GM23338 (cell line): Measurements from ENCODE around the gene BAZ1B. TPM values are rescaled to one million over a fixed set of nuclear protein-coding genes. Genes with fewer than 3 reads are reported as not detected.

Source experiments
- ATAC-seq: fragments of 200-7000 bp; cut with Tn5 transposase; 3 replicates; pipeline ENCODE4 v1.9.1; 2020
- DNase-seq: peaks from one replicate; pipeline ENCODE4 v3.0.0-alpha.2; 2015; ENCODE audit warnings: low spot score
- H2AFZ ChIP-seq: fragments of 200-600 bp; sonication (generic); 2 replicates; pipeline ENCODE4 v1.8.0; 2016; ENCODE audit warnings: antibody characterized with exemption, mild to moderate bottlenecking, moderate library complexity
- H3F3A ChIP-seq: fragments of 200-600 bp; sonication (generic); replicated peaks from 2 replicates; pipeline ENCODE4 v1.8.0; 2017; ENCODE audit warnings: antibody characterized with exemption, mixed run types, low read depth
- H3K27ac ChIP-seq: fragments of 200-600 bp; sonication (generic); 2 replicates; pipeline ENCODE4 v1.6.1; 2016; ENCODE audit warnings: low read depth
- H3K27me3 ChIP-seq: fragments of 200-600 bp; sonication (generic); 2 replicates; pipeline ENCODE4 v1.8.0; 2016; ENCODE audit warnings: mild to moderate bottlenecking, mixed run types, moderate library complexity; ENCODE audit not compliant: insufficient read depth
- H3K36me3 ChIP-seq: fragments of 200-600 bp; sonication (generic); 2 replicates; pipeline ENCODE4 v1.8.0; 2016; ENCODE audit warnings: mild to moderate bottlenecking; ENCODE audit not compliant: insufficient read depth
- H3K4me1 ChIP-seq: fragments of 200-600 bp; sonication (generic); 2 replicates; pipeline ENCODE4 v1.8.0; 2016; ENCODE audit warnings: mild to moderate bottlenecking, moderate library complexity; ENCODE audit not compliant: insufficient read depth
- H3K4me2 ChIP-seq: fragments of 200-600 bp; sonication (generic); 2 replicates; pipeline ENCODE4 v1.7.1; 2017; ENCODE audit warnings: mixed run types
- H3K4me3 ChIP-seq: fragments of 200-600 bp; sonication (generic); 2 replicates; pipeline ENCODE4 v1.6.1; 2016; ENCODE audit warnings: mixed run types
- H3K79me2 ChIP-seq: fragments of 200-600 bp; sonication (generic); replicated peaks from 2 replicates; pipeline ENCODE4 v1.8.0; 2017; ENCODE audit warnings: mild to moderate bottlenecking; ENCODE audit not compliant: insufficient read depth
- H3K9me2 ChIP-seq: fragments of 200-600 bp; sonication (generic); 2 replicates; pipeline ENCODE4 v1.8.0; 2017; ENCODE audit not compliant: insufficient read depth
- H4K20me1 ChIP-seq: fragments of 200-600 bp; sonication (generic); replicated peaks from 2 replicates; pipeline ENCODE4 v1.8.0; 2017; ENCODE audit warnings: mild to moderate bottlenecking; ENCODE audit not compliant: insufficient read depth
- H3K27ac Mint-ChIP-seq: 2 replicates; pipeline ENCODE4 v1.8.0; 2020; ENCODE audit warnings: inconsistent platforms, mild to moderate bottlenecking, moderate library complexity, mixed read lengths
- H3K27me3 Mint-ChIP-seq: 3 replicates; pipeline ENCODE4 v1.8.0; 2022; ENCODE audit warnings: low read depth, mild to moderate bottlenecking, moderate library complexity, mixed read lengths, inconsistent platforms; ENCODE audit not compliant: insufficient read depth, poor library complexity
- H3K36me3 Mint-ChIP-seq: 3 replicates; pipeline ENCODE4 v1.8.0; 2021; ENCODE audit warnings: low read depth, mild to moderate bottlenecking, inconsistent platforms, moderate library complexity, mixed read lengths
- H3K4me1 Mint-ChIP-seq: 3 replicates; pipeline ENCODE4 v1.8.0; 2020; ENCODE audit warnings: mild to moderate bottlenecking, inconsistent platforms, mixed read lengths
- H3K4me3 Mint-ChIP-seq: 3 replicates; pipeline ENCODE4 v1.8.0; 2021; ENCODE audit warnings: moderate library complexity, mild to moderate bottlenecking, inconsistent platforms, mixed read lengths
- H3K9me3 Mint-ChIP-seq: 3 replicates; pipeline ENCODE4 v1.8.0; 2020; ENCODE audit warnings: moderate library complexity, mild to moderate bottlenecking, inconsistent platforms, mixed read lengths
- CREB1 ChIP-seq: fragments of 250-450 bp; sonication (Bioruptor Pico); IDR thresholded peaks from 2 replicates; pipeline ENCODE4 v1.5.0; 2020; ENCODE audit warnings: low read depth, mild to moderate bottlenecking, moderate library complexity
- EZH2 ChIP-seq: fragments of 200-600 bp; sonication (generic); IDR thresholded peaks from one replicate; pipeline ENCODE4 v1.8.0; 2017; ENCODE audit warnings: antibody characterized with exemption, mild to moderate bottlenecking, low read depth; ENCODE audit not compliant: unreplicated experiment
- EZH2phosphoT487 ChIP-seq: fragments of 200-600 bp; sonication (generic); IDR thresholded peaks from one replicate; pipeline ENCODE4 v1.8.1; 2018; ENCODE audit warnings: antibody characterized with exemption; ENCODE audit not compliant: unreplicated experiment
- NANOG ChIP-seq: IDR thresholded peaks from 2 replicates; pipeline ENCODE4 v1.6.1; 2016; ENCODE audit warnings: antibody characterized with exemption, borderline replicate concordance
- POLR2AphosphoS5 ChIP-seq: IDR thresholded peaks from 2 replicates; pipeline ENCODE4 v1.6.1; 2016; ENCODE audit warnings: antibody characterized with exemption, low read depth
- ZNF331 ChIP-seq: fragments of 250-450 bp; sonication (Bioruptor Pico); IDR thresholded peaks from 2 replicates; pipeline ENCODE4 v1.5.0; 2020; ENCODE audit warnings: low read depth, mild to moderate bottlenecking, moderate library complexity
- polyA plus RNA-seq: library from polyadenylated mRNA; unstranded; fragments of >200 nt; fragmentation: Nextera tagmentation; extraction: Ambion mirVana; gene quantifications from 2 replicates; pipeline ENCODE4 v1.2.1, GENCODE V29; 2016
- total RNA-seq: library from RNA; depleted of rRNA; stranded (reverse); fragments of >200 nt; shearing (Covaris generic); gene quantifications from 2 replicates; pipeline ENCODE4 v1.2.3, GENCODE V29; 2014
- TF ChIP-seq, protein P1 (sequence below): IDR thresholded peaks from 2 replicates; pipeline ENCODE4 v1.6.1; 2016; ENCODE audit warnings: antibody characterized with exemption
- TF ChIP-seq, protein P2 (sequence below), 2 experiments: fragments of 200-600 bp in 1 of 2; sonication (generic) in 1 of 2; conservative IDR thresholded peaks; 2 replicates each; pipeline versions ENCODE4 v1.5.1 to v1.6.1; 2016 to 2017; ENCODE audit warnings: antibody characterized with exemption in 2 of 2, low read depth in 2 of 2, mild to moderate bottlenecking in 2 of 2, moderate library complexity in 1 of 2

Gene BAZ1B
- total and polyA plus RNA-seq, 2 experiments from 2014 or later, result 40.4 to 70.7 TPM

DNA sequence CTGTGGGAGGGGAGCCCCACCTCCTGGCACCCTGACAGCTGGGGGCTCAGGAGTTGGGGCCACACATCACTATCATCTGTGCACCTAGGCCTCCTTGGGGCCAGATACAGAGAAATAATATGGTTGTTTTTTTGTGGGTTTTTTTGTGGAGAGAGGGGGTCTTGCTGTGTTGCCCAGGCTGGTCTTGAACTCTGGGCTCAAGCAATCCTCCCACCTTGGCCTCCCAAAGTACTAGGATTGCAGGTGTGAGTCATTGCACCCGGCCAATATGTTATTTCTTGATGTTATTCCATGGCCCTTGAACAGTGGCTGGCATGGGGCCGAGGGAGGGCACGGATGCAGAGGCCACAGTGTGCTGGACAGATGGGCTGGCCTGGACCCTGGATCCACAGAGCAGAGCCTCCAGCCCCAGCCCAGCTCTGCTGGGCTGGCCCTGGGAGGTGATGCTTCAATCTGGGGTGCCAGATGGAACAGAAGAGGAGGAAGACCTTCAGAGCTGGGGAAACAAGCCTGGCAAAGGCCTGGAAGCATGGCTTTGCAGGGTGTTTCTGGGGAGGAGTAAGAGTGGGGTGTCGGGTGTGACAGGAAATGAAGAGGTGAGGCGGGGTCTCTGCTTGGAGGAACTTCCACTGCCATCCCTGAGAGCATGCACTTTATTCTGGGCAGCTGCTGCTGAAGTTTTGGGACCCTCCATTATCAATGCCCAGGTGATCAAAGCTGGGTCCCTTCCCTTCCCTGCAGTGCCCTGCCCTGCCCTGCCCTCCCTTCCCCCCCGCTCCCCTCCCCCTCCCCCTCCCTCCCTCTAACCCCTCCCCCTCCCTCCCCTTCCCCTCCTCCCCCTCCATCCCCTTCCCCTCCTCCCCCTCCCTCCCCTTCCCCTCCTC is 92.2 kb downstream of the BAZ1B start (continued):
- no peak for TF ChIP-seq EZH2
- TF ChIP-seq CREB1 (CRISPR knock-in tag), result no peak
- TF ChIP-seq EZH2phosphoT487, result no peak
- TF ChIP-seq, protein P1, sequence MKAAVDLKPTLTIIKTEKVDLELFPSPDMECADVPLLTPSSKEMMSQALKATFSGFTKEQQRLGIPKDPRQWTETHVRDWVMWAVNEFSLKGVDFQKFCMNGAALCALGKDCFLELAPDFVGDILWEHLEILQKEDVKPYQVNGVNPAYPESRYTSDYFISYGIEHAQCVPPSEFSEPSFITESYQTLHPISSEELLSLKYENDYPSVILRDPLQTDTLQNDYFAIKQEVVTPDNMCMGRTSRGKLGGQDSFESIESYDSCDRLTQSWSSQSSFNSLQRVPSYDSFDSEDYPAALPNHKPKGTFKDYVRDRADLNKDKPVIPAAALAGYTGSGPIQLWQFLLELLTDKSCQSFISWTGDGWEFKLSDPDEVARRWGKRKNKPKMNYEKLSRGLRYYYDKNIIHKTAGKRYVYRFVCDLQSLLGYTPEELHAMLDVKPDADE, result no peak

DNA sequence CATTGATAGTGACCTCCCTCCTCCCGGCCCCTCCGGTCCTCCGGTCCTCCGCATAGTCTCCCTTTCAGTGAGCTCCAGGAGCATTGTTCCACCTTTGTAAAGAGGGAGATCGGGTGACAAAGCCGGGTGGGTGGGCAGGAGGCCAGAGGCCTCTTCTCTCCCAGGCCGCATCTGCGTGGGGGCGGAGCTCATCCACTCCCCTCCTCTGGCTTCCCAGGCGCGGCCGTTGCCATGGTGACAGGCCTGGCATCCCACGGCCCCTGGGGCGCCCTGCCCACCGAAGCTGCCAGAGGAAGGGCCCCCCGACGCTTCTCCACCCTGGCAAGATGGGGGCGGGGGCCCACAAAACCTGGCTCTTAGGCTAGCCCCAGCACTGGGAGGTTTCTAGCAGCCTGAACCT is 92.9 kb downstream of the BAZ1B start:
- Histone ChIP-seq H3K9me2 (no peaks in the 10 kb centered on the region), H2AFZ (peak overlapping the region; percentile 91; the same call in 1 of the 2 replicates), H3K79me2 (no peaks in the 10 kb centered on the region), H3F3A (no peaks in the 10 kb centered on the region), H3K27ac (no peak overlapping the region), H3K27me3 (peaks cover 7% of the 10 kb centered on the region), H3K4me2 (peak overlapping the region; percentile 69; the same call in 1 of the 2 replicates), H3K4me3 (0 out of 2 replicates have a peak overlapping the region, but pooled peaks have one; percentile 31), H3K36me3 (no peaks in the 10 kb centered on the region), H4K20me1 (no peaks in the 10 kb centered on the region), H3K4me1 (peaks cover 12% of the 10 kb centered on the region)
- Mint-ChIP-seq H3K4me1 (peaks cover 3% of the 10 kb centered on the region; the same call in 1 of the 3 replicates), H3K9me3 (no peaks in the 10 kb centered on the region), H3K4me3 (no peak overlapping the region), H3K27ac (no peak overlapping the region), H3K36me3 (no peaks in the 10 kb centered on the region), H3K27me3 (peaks cover 19% of the 10 kb centered on the region)
- DNase-seq (peak; percentile 75), ATAC-seq (peak; percentile 68)
- TF ChIP-seq ZNF331 (no peak), CREB1 (CRISPR knock-in tag) (no peak), NANOG (no peak), POLR2AphosphoS5 (no peak)

DNA sequence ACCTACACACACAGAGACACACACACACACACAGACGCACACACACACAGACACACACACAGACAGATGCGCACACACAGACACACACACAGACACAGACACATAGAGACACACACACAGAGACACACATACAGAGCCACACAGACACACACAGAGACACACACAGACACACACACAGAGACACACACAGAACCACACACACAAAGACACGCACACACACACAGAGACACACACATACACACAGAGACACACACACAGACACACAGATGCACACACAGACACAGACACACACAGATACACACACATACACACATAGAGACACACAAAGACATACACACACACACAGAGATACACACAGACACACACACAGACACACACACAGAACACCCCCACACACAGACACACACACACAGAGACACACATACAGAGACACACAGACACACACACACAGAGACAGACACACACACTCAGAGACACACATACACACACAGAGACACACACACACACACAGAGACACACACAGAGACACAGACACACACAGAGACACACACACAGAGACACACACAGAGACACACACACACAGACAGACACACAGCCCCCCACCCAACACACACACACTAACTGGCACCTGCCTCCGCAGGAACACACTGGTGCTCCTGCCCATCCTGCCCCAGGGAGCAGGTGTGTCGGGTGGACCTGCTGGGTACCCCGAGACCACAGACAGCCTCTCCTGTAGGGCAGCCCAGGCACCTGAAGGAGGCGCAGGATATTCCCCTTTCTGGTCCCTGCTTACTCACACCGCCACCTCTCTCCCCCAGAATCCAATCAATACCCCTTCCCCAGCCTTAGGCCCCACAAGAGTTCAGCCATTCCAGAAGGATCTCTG is 93.9 kb downstream of the BAZ1B start:
- ATAC-seq (peak; percentile 57), DNase-seq (peak; percentile 73)
- peaks cover 5% of the 10 kb centered on the region; the same call in 2 of the 3 replicates for H3K4me1 Mint-ChIP-seq
- H3K4me2 ChIP-seq, result peak overlapping the region; percentile 69; the same call in 1 of the 2 replicates
- no peaks in the 10 kb centered on the region for H3K79me2 ChIP-seq
- H3K4me3 Mint-ChIP-seq, result no peak overlapping the region
- no peaks in the 10 kb centered on the region for H3K36me3 Mint-ChIP-seq
- no peak overlapping the region for H3K27ac Mint-ChIP-seq
- H3K36me3 ChIP-seq, result no peaks in the 10 kb centered on the region
- H3K4me1 ChIP-seq, result peaks cover 12% of the 10 kb centered on the region
- H3K9me3 Mint-ChIP-seq, result no peaks in the 10 kb centered on the region
- peaks cover 20% of the 10 kb centered on the region for H3K27me3 Mint-ChIP-seq
- no peaks in the 10 kb centered on the region for H3F3A ChIP-seq
- H4K20me1 ChIP-seq, result no peaks in the 10 kb centered on the region
- no peak overlapping the region for H3K27ac ChIP-seq
- TF ChIP-seq, protein P2, sequence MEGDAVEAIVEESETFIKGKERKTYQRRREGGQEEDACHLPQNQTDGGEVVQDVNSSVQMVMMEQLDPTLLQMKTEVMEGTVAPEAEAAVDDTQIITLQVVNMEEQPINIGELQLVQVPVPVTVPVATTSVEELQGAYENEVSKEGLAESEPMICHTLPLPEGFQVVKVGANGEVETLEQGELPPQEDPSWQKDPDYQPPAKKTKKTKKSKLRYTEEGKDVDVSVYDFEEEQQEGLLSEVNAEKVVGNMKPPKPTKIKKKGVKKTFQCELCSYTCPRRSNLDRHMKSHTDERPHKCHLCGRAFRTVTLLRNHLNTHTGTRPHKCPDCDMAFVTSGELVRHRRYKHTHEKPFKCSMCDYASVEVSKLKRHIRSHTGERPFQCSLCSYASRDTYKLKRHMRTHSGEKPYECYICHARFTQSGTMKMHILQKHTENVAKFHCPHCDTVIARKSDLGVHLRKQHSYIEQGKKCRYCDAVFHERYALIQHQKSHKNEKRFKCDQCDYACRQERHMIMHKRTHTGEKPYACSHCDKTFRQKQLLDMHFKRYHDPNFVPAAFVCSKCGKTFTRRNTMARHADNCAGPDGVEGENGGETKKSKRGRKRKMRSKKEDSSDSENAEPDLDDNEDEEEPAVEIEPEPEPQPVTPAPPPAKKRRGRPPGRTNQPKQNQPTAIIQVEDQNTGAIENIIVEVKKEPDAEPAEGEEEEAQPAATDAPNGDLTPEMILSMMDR (conservative IDR thresholded peaks at IDR 0.05; ENCODE audit: low read depth in 2 of 2), result peak; percentile 44 to 51
- TF ChIP-seq EZH2, result no peak
- H3K27me3 ChIP-seq, result peaks cover 6% of the 10 kb centered on the region
- no peaks in the 10 kb centered on the region for H3K9me2 ChIP-seq
- H2AFZ ChIP-seq, result peak overlapping the region; percentile 91
- 0 out of 2 replicates have a peak overlapping the region, but pooled peaks have one; percentile 31 for H3K4me3 ChIP-seq
